Bronchial smooth muscle cell (primary cell): ENCODE data around the gene ARSI. TPM values are rescaled to one million over a fixed set of nuclear protein-coding genes. Genes with fewer than 3 reads are reported as not detected.

Experiments
- total RNA-seq: library from RNA; depleted of rRNA; stranded (reverse); fragments of >200 nt; gene quantifications from 2 replicates; pipeline ENCODE4 v1.2.1, GENCODE V29; 2014

ARSI gene
- 9.9 and 16.3 TPM in 2 replicates for total RNA-seq

GRCh38 chr5:150302301-150303069, at the start of gene ARSI:
Gene ARSI, minus strand, starts transcription at chr5:150302905. Its CDS starts 532 bp downstream, at chr5:150302373.

GRCh38 chr5:150289551-150290390, 12.9 kb downstream of the ARSI start, which contains the start of gene CAMK2A:
Gene CAMK2A, minus strand, starts transcription at chr5:150289773. Its CDS starts 148 bp downstream, at chr5:150289625.

Other genes with a start within 250 kb of the ARSI start
- under 0.01 TPM in 1 of 2 replicates, not detected in the other for gene CSF1R, start 216.4 kb downstream of the ARSI start, total RNA-seq
- 71.1 and 110 TPM in 2 replicates for gene PDGFRB, start 147.1 kb downstream of the ARSI start, total RNA-seq
- not detected in 2 replicates for gene CDX1, start 136.1 kb downstream of the ARSI start, total RNA-seq
- not detected in 2 replicates for gene SLC6A7, start 112.8 kb downstream of the ARSI start, total RNA-seq
- gene CAMK2A, start 13.1 kb downstream of the ARSI start, total RNA-seq = 0.47 and 0.69 TPM in 2 replicates
- gene TCOF1, start 54.8 kb upstream of the ARSI start, total RNA-seq = 5.7 and 6.1 TPM in 2 replicates
- gene CD74, start 110.0 kb upstream of the ARSI start, total RNA-seq = 0.94 and 2.2 TPM in 2 replicates
- 3,322 and 4,834 TPM in 2 replicates for gene RPS14, start 146.8 kb upstream of the ARSI start, total RNA-seq
- gene NDST1, start 205.2 kb upstream of the ARSI start, total RNA-seq = 19.7 and 22.2 TPM in 2 replicates